ENCODE measurements around the gene FBXW5. TPM values are rescaled to one million over a fixed set of nuclear protein-coding genes. Genes with fewer than 3 reads are reported as not detected.

Gene FBXW5
- total RNA-seq, 1 experiment from 2014 or later = 62.2 TPM

- H4K8ac ChIP-seq (replicated peaks; ENCODE audit: insufficient read length, low read depth, low read length) = no peak overlapping the region
- no peaks in the 10 kb centered on the region for H3K9me3 ChIP-seq (ENCODE audit: control insufficient read depth, low read depth, low read length)
- Mint-ChIP-seq H3K36me3 (ENCODE audit: insufficient read depth in 1 of 3, low read depth in 3 of 3) (peaks cover 37 to 62% (median 54%) of the 10 kb centered on the region in 3 experiments), H3K9me3 (no peaks in the 10 kb centered on the region), H3K4me3 (no peak overlapping the region), H3K27me3 (ENCODE audit: low read depth) (no peaks in the 10 kb centered on the region; the same call in 1 of the 2 replicates), H3K27ac (peak overlapping the region; percentile 31 to 79 (median 49); a peak in 5 of 7 replicates), H3K4me1 (peaks cover 5 to 12% of the 10 kb centered on the region in 2 experiments; a peak in 3 of 4 replicates)
- DNase-seq = no peak
- H2AFZ ChIP-seq (ENCODE audit: low read length) = no peak overlapping the region
- no peaks in the 10 kb centered on the region for H3K27me3 ChIP-seq (ENCODE audit: insufficient read depth, low read length)
- H3T11ph ChIP-seq (ENCODE audit: low read length) = no peak overlapping the region
- no peaks in the 10 kb centered on the region for H3K4me1 ChIP-seq (ENCODE audit: insufficient read depth, low read length)
- no peak overlapping the region for H2BK5ac ChIP-seq (ENCODE audit: insufficient read length, low read length)
- H4K20me1 ChIP-seq (ENCODE audit: control insufficient read depth, insufficient read depth, insufficient read length) = no peaks in the 10 kb centered on the region
- H4K5ac ChIP-seq (ENCODE audit: insufficient read length, low read depth, low read length) = no peak overlapping the region
- H3K27ac ChIP-seq (ENCODE audit: insufficient read length, low read depth, low read length) = no peak overlapping the region
- H2BK20ac ChIP-seq (ENCODE audit: low read depth, low read length, poor library complexity, severe bottlenecking) = no peak overlapping the region
- H3K9ac ChIP-seq (ENCODE audit: extremely low read depth, insufficient read length, low read length) = no peak overlapping the region
- H3K23ac ChIP-seq (ENCODE audit: insufficient read length, low read depth, low read length) = no peak overlapping the region
- H2BK120ac ChIP-seq (ENCODE audit: low read depth, low read length, poor library complexity, severe bottlenecking) = no peak overlapping the region
- no peak overlapping the region for H2AK5ac ChIP-seq (ENCODE audit: insufficient read length, low read length)
- no peak overlapping the region for H3K4me2 ChIP-seq (ENCODE audit: insufficient read depth, insufficient read length, low read length)
- H3K79me1 ChIP-seq (ENCODE audit: insufficient read depth, low read depth, low read length, poor library complexity, severe bottlenecking) = peaks cover 6% of the 10 kb centered on the region
- no peak overlapping the region for H3K18ac ChIP-seq (ENCODE audit: insufficient read length, low read depth, low read length)
- H3K56ac ChIP-seq (ENCODE audit: insufficient read length, low read depth, low read length) = no peak overlapping the region
- no peak overlapping the region for H2BK15ac ChIP-seq (ENCODE audit: low read depth, low read length)
- no peaks in the 10 kb centered on the region; the same call in 1 of the 2 replicates for H3K79me2 ChIP-seq (ENCODE audit: insufficient read depth, low read length)
- TF ChIP-seq, protein P1, sequence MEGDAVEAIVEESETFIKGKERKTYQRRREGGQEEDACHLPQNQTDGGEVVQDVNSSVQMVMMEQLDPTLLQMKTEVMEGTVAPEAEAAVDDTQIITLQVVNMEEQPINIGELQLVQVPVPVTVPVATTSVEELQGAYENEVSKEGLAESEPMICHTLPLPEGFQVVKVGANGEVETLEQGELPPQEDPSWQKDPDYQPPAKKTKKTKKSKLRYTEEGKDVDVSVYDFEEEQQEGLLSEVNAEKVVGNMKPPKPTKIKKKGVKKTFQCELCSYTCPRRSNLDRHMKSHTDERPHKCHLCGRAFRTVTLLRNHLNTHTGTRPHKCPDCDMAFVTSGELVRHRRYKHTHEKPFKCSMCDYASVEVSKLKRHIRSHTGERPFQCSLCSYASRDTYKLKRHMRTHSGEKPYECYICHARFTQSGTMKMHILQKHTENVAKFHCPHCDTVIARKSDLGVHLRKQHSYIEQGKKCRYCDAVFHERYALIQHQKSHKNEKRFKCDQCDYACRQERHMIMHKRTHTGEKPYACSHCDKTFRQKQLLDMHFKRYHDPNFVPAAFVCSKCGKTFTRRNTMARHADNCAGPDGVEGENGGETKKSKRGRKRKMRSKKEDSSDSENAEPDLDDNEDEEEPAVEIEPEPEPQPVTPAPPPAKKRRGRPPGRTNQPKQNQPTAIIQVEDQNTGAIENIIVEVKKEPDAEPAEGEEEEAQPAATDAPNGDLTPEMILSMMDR (conservative IDR thresholded peaks at IDR 0.05) = no peak
- no peaks in the 10 kb centered on the region for H3K23me2 ChIP-seq (ENCODE audit: insufficient read length, low read depth, low read length, poor library complexity, severe bottlenecking)
- no peak overlapping the region for H3K14ac ChIP-seq (ENCODE audit: insufficient read depth, low read length)
- H2BK12ac ChIP-seq (ENCODE audit: insufficient read length, low read depth, low read length) = no peak overlapping the region
- WGBS (ENCODE audit: extremely low coverage, insufficient read length, low lambda C conversion rate) = no CpG with 5 or more reads among the region's 21 CpGs
- no peak overlapping the region for H3K4ac ChIP-seq (ENCODE audit: low read depth, low read length)
- H4K91ac ChIP-seq (ENCODE audit: insufficient read length, low read depth, low read length) = no peak overlapping the region
Measured at GRCh38 chr9:136898483-136899100, 45.9 kb downstream of the FBXW5 start.
